GM11168 (cell line): Measurements from ENCODE around the gene GNB5.

Experiments used
- in situ Hi-C: fragments of 300-500 bp; cut with MboI; formaldehyde crosslinking; loops from one replicate; pipeline ENCODE4 v1.12.0; 2022; ENCODE audit warnings: low sequenced_read_pairs; ENCODE audit not compliant: unreplicated experiment

The GNB5 gene

GRCh38 chr15:52148403-52148802 lies 42.8 kb downstream of the GNB5 start:
- in situ Hi-C loops = loop anchor here (10.0 kb wide), 1 partner anchor 164 kb away; no protein-coding TSS in a partner anchor

GRCh38 chr15:52146776-52147175 lies 44.4 kb downstream of the GNB5 start:
- in situ Hi-C loops = loop anchor here (10.0 kb wide), 1 partner anchor 162 kb away; no protein-coding TSS in a partner anchor

- in situ Hi-C loops = loop anchor here (10.0 kb wide), 1 partner anchor 161 kb away; no protein-coding TSS in a partner anchor
Observed at GRCh38 chr15:52146261-52146660, 44.9 kb downstream of the GNB5 start.

- in situ Hi-C loops = loop anchor here (10.0 kb wide), 1 partner anchor 160 kb away; no protein-coding TSS in a partner anchor
Observed at GRCh38 chr15:52144656-52145178, 46.5 kb downstream of the GNB5 start.

GRCh38 chr15:52143873-52144272 lies 47.3 kb downstream of the GNB5 start:
- in situ Hi-C loops = loop anchor here (10.0 kb wide), 1 partner anchor 159 kb away; no protein-coding TSS in a partner anchor

- in situ Hi-C loops = loop anchor here (10.0 kb wide), 1 partner anchor 156 kb away; no protein-coding TSS in a partner anchor
Observed at GRCh38 chr15:52140646-52141045, 50.5 kb downstream of the GNB5 start.

GRCh38 chr15:52139599-52140462 lies 51.4 kb downstream of the GNB5 start:
- in situ Hi-C loops = loop anchor here (10.0 kb wide), 1 partner anchor 155 kb away; no protein-coding TSS in a partner anchor

- in situ Hi-C loops = no loop called here
Observed at GRCh38 chr15:52137432-52138357, 53.5 kb downstream of the GNB5 start.

GRCh38 chr15:52136442-52136980 lies 54.7 kb downstream of the GNB5 start:
- in situ Hi-C loops = no loop called here

GRCh38 chr15:52134502-52135144 lies 56.6 kb downstream of the GNB5 start:
- in situ Hi-C loops = no loop called here

GRCh38 chr15:52133510-52134220 lies 57.5 kb downstream of the GNB5 start:
- in situ Hi-C loops = no loop called here

GRCh38 chr15:52132066-52132465 lies 59.1 kb downstream of the GNB5 start:
- in situ Hi-C loops = no loop called here

GRCh38 chr15:52128568-52128967 lies 62.6 kb downstream of the GNB5 start:
- in situ Hi-C loops = no loop called here

- in situ Hi-C loops = no loop called here
Observed at GRCh38 chr15:52124270-52124880, 66.8 kb downstream of the GNB5 start.

- in situ Hi-C loops = no loop called here
Observed at GRCh38 chr15:52121896-52122295, 69.3 kb downstream of the GNB5 start.

GRCh38 chr15:52121006-52121405 lies 70.2 kb downstream of the GNB5 start:
- in situ Hi-C loops = no loop called here

GRCh38 chr15:52120488-52120887 lies 70.7 kb downstream of the GNB5 start:
- in situ Hi-C loops = no loop called here

- in situ Hi-C loops = no loop called here
Observed at GRCh38 chr15:52118969-52119749, 72.0 kb downstream of the GNB5 start.
